WI38 (cell line): Measurements from ENCODE around the gene LIPT1.

Source experiments
- H3K4me3 ChIP-seq: 2 replicates; pipeline ENCODE4 v1.5.1; 2011; ENCODE audit warnings: low read depth, mild to moderate bottlenecking, control low read depth, low read length
- TF ChIP-seq, protein P1 (sequence below): IDR thresholded peaks from 2 replicates; pipeline ENCODE4 v1.5.1; 2012; ENCODE audit warnings: low read depth, mild to moderate bottlenecking, control low read depth, low read length

LIPT1 gene

GRCh38 chr2:99153921-99154604 lies 704 bp upstream of the LIPT1 start:
- TF ChIP-seq, protein P1, sequence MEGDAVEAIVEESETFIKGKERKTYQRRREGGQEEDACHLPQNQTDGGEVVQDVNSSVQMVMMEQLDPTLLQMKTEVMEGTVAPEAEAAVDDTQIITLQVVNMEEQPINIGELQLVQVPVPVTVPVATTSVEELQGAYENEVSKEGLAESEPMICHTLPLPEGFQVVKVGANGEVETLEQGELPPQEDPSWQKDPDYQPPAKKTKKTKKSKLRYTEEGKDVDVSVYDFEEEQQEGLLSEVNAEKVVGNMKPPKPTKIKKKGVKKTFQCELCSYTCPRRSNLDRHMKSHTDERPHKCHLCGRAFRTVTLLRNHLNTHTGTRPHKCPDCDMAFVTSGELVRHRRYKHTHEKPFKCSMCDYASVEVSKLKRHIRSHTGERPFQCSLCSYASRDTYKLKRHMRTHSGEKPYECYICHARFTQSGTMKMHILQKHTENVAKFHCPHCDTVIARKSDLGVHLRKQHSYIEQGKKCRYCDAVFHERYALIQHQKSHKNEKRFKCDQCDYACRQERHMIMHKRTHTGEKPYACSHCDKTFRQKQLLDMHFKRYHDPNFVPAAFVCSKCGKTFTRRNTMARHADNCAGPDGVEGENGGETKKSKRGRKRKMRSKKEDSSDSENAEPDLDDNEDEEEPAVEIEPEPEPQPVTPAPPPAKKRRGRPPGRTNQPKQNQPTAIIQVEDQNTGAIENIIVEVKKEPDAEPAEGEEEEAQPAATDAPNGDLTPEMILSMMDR, result no peak
- H3K4me3 ChIP-seq, result peak overlapping the region; percentile 82

DNA sequence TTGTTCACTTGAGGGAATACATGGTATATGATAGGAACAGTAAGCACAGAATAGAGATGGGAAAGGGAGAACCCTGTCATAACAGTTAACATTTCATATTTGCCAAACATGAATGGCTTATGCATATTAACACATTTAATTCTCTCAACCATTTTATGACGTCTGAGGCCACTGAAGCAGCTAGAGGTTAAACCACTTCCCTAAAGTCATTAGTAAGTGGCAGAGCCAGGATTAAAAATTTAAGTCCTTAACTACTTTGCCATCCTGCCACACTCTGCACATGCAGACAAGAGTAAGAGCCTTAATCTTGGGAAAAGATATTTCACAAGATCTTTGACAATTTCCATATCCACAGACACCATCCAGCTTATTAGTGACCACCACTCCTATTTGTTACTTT lies 2.1 kb downstream of the LIPT1 start:
- no peak overlapping the region for H3K4me3 ChIP-seq
- TF ChIP-seq, protein P1, result no peak

GRCh38 chr2:99158599-99158998 lies 3.8 kb downstream of the LIPT1 start:
- no peak overlapping the region for H3K4me3 ChIP-seq
- TF ChIP-seq, protein P1, result no peak

DNA sequence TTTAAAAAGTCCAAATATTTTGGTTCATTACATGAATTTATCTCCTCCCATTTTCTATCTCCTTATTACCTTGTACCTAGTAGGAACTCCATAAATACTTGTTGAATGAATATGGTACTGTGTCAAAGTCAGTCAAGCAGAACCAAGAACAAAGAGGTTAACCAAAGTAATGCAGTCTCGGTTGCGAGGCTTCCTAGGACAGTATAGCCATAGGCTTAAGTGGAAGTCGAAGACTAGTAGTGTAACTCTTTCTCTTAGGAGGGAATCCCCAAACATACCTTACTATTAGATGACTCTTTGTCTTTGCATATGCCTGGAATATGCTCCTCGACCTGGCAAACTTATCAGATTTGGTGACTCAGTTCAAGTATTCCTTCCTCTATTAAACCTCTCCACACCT lies 4.8 kb downstream of the LIPT1 start:
- no peak overlapping the region for H3K4me3 ChIP-seq
- TF ChIP-seq, protein P1, result no peak

DNA sequence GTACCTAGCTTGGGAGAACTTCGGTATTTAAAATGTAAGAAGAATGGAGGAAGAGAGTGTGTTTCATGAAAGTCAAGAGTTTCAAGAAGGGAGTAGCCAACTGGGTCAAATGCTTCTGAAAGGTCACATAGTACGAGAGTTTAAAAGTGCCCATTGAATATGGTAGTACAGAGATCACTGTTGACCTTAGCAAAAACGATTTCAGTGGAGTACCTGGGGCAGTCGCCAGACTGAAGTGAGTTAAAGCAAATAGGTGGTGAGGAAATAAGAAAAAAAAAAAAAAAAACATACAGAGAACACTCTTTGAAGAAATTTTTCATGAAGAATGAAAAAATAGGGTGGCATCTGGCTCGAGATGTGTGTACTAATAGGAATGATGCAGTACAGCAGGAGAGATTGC lies 11.5 kb downstream of the LIPT1 start:
- TF ChIP-seq, protein P1, result no peak
- no peak overlapping the region for H3K4me3 ChIP-seq

DNA sequence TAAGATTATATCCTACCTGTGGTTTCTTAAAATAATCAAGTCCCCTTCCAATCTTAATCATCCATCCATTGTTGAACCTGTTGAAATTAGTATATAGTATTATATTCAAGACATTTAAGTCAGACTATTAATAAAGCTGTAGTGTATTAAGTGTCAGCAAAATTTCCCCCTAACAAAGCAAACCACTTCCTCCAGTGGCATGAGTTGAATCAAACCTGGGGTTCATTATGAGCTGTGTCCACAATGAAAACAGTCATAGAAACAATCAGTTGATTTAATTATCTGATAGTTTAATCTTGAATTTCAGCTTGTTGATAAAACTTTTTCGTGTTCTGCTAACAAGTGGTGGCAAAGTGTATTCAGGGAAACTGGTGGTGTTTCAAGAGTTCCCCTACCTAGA lies 14.8 kb downstream of the LIPT1 start:
- TF ChIP-seq, protein P1, result no peak

GRCh38 chr2:99171377-99172140 lies 16.8 kb downstream of the LIPT1 start:
- TF ChIP-seq, protein P1, result no peak

More for the DNA sequence above, 14.8 kb downstream of the LIPT1 start:
- no peak overlapping the region for H3K4me3 ChIP-seq

More at GRCh38 chr2:99171377-99172140, 16.8 kb downstream of the LIPT1 start:
- H3K4me3 ChIP-seq, result no peak overlapping the region
